T-cell (primary cell): Measurements from ENCODE around the gene MTA1. TPM values are rescaled to one million over a fixed set of nuclear protein-coding genes. Genes with fewer than 3 reads are reported as not detected.

Experiments used
- ATAC-seq, 4 experiments: fragments of 200-7000 bp in 3 of 4; fragments of 150-1000 bp in 1 of 4; cut with Tn5 transposase; replicated peaks in 1 of 4; 1 replicate in 3 of 4; 2 replicates in 1 of 4; pipeline ENCODE4 v1.10.0; 2021; ENCODE audit warnings: moderate library complexity in 3 of 4, mild to moderate bottlenecking in 2 of 4, moderate number of reproducible peaks in 1 of 4
- CTCF ChIA-PET, 2 donors: fragments of 300-600 bp; sonication (Branson Sonifier 250); formaldehyde crosslinking; loops; one replicate each; lab custom pipeline; 2022; ENCODE audit warnings: antibody characterized with exemption in 2 of 2; lab: Charles Lee
- POLR2A ChIA-PET, 2 donors: fragments of 300-600 bp; sonication (Branson Sonifier 250); formaldehyde crosslinking; loops; one replicate each; lab custom pipeline; 2022; ENCODE audit warnings: antibody characterized with exemption in 2 of 2; lab: Charles Lee
- DNase-seq, 35 experiments: peaks; one replicate each; pipeline versions ENCODE4 v3.0.0 to v3.0.0-alpha.2; 2013 to 2023
- H3K27ac ChIP-seq: one replicate; pipeline ENCODE4 v1.5.1; 2013; ENCODE audit warnings: low read length
- H3K27me3 ChIP-seq, 2 experiments: replicated peaks in 1 of 2; 1 replicate in 1 of 2; 2 replicates in 1 of 2; pipeline versions ENCODE4 v1.6.1 to v1.7.0; 2013; ENCODE audit warnings: low read length in 1 of 2, mixed read lengths in 1 of 2; ENCODE audit not compliant: control insufficient read depth in 2 of 2, insufficient read depth in 2 of 2; ENCODE audit errors: extremely low read depth in 1 of 2
- H3K36me3 ChIP-seq, 2 donors: 1 replicate in 1 of 2; 2 replicates in 1 of 2; pipeline versions ENCODE4 v1.6.1 to v1.7.0; 2013; ENCODE audit warnings: low read length in 1 of 2; ENCODE audit not compliant: control insufficient read depth in 2 of 2, insufficient read depth in 1 of 2; ENCODE audit errors: extremely low read depth in 1 of 2
- H3K4me1 ChIP-seq, 2 experiments: 1 replicate in 1 of 2; 2 replicates in 1 of 2; pipeline versions ENCODE4 v1.6.1 to v1.7.0; 2013; ENCODE audit warnings: low read length in 2 of 2, mixed read lengths in 1 of 2; ENCODE audit not compliant: insufficient read depth in 2 of 2, control insufficient read depth in 1 of 2; ENCODE audit errors: extremely low read depth in 1 of 2
- H3K4me3 ChIP-seq, 2 donors: 1 replicate in 1 of 2; 2 replicates in 1 of 2; pipeline versions ENCODE4 v1.5.1 to v1.7.0; 2013; ENCODE audit warnings: mild to moderate bottlenecking in 2 of 2, low read length in 1 of 2, moderate library complexity in 1 of 2; ENCODE audit not compliant: control insufficient read depth in 1 of 2; ENCODE audit errors: extremely low read depth in 1 of 2
- H3K9me3 ChIP-seq: 2 replicates; pipeline ENCODE4 v1.7.0; 2013
- H3K27ac Mint-ChIP-seq, 2 donors: one replicate each; pipeline ENCODE4 v1.8.0; 2020 to 2021; ENCODE audit warnings: mild to moderate bottlenecking in 2 of 2, mixed read lengths in 2 of 2
- H3K27me3 Mint-ChIP-seq, 2 donors: one replicate each; pipeline ENCODE4 v1.8.0; 2021 to 2022; ENCODE audit warnings: mixed read lengths in 2 of 2
- H3K36me3 Mint-ChIP-seq: one replicate; pipeline ENCODE4 v1.8.0; 2021; ENCODE audit warnings: mixed read lengths
- H3K4me1 Mint-ChIP-seq, 3 donors: one replicate each; pipeline ENCODE4 v1.8.0; 2020 to 2022; ENCODE audit warnings: mixed read lengths in 3 of 3, mild to moderate bottlenecking in 1 of 3
- H3K4me3 Mint-ChIP-seq, 3 donors: one replicate each; pipeline ENCODE4 v1.8.0; 2020 to 2022; ENCODE audit warnings: mild to moderate bottlenecking in 3 of 3, mixed read lengths in 3 of 3, moderate library complexity in 3 of 3
- H3K9me3 Mint-ChIP-seq, 3 donors: one replicate each; pipeline ENCODE4 v1.8.0; 2020 to 2022; ENCODE audit warnings: mixed read lengths in 3 of 3
- WGBS: methylation state at CpG from one replicate; pipeline ENCODE4 v1.1.5; 2013; ENCODE audit warnings: missing lambda C conversion rate; ENCODE audit not compliant: insufficient coverage; 5-methylcytosine and 5-hydroxymethylcytosine counted together
- total RNA-seq, 35 experiments: library from RNA in 6 of 35; stranded (reverse) in 6 of 35; fragments of 120-200 nt in 1 of 35; gene quantifications; one replicate each; pipeline versions ENCODE4 v1.2.1 to v1.2.4 and lab custom pipeline; 2013 to 2026

Gene MTA1
- total RNA-seq, 5 donors from 2014 or later (not counting 1 experiment from before 2014, with no cell fraction given) = 111 to 152 (median 141) TPM

DNA sequence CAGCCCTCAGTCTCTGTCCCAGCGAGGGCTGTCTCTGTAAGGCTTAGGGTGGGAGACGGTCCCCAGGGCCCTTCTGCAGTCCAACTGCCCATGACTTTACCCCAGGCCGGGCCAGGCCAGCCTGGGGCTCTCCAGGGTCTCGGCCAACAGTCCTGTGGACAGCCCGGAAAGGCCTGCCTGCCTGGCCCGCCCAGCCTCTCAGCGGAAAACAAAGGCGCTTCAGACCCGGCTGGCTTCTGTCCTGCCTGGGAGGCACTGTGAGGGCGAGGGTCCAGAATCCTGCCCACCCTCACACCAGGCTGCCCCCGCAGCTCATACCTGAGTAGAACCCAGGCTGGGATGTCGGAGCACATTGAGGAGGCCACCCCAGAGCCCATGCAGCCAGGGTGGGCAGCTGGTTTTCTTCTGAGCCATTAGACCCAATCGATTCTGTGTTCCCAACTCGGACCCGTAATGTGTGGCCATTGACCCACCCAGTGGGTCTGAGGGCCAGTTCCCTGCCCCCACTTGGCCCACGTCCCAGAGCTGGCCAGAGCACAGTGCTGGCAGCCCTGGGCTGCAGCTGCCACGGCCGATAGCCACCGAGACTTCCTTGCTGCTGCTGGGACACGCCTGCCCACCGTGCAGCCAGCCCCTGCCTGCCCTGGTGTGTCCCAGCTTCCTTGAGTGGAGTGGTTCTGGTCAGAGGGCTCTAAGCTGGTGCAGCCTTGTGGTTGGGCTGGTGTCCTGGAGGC is 56.6 kb downstream of the MTA1 start:
- Histone ChIP-seq H3K9me3 (no peaks in the 10 kb centered on the region), H3K4me1 (peaks cover 26 to 82% of the 10 kb centered on the region in 2 experiments), H3K27ac (no peak overlapping the region), H3K4me3 (peak overlapping the region in 1 of 2 donors; percentile 35), H3K36me3 (peaks cover 0 to under 1% of the 10 kb centered on the region in 2 donors), H3K27me3 (peaks cover 0 to 55% of the 10 kb centered on the region in 2 experiments)
- ChIA-PET CTCF (no interaction called here), POLR2A (no interaction called here)
- no peak for ATAC-seq
- WGBS = 58% methylated on average over 21 of the region's 21 CpGs
- H3K27me3 Mint-ChIP-seq = peaks cover 0 to 3% of the 10 kb centered on the region in 2 donors
- H3K4me3 Mint-ChIP-seq = peak overlapping the region; percentile 28 to 75 (median 62)
- H3K4me1 Mint-ChIP-seq = peaks cover 25 to 35% (median 28%) of the 10 kb centered on the region in 3 donors
- no peak for DNase-seq
- no peak overlapping the region for H3K27ac Mint-ChIP-seq
- no peaks in the 10 kb centered on the region for H3K9me3 Mint-ChIP-seq
- no peaks in the 10 kb centered on the region for H3K36me3 Mint-ChIP-seq

DNA sequence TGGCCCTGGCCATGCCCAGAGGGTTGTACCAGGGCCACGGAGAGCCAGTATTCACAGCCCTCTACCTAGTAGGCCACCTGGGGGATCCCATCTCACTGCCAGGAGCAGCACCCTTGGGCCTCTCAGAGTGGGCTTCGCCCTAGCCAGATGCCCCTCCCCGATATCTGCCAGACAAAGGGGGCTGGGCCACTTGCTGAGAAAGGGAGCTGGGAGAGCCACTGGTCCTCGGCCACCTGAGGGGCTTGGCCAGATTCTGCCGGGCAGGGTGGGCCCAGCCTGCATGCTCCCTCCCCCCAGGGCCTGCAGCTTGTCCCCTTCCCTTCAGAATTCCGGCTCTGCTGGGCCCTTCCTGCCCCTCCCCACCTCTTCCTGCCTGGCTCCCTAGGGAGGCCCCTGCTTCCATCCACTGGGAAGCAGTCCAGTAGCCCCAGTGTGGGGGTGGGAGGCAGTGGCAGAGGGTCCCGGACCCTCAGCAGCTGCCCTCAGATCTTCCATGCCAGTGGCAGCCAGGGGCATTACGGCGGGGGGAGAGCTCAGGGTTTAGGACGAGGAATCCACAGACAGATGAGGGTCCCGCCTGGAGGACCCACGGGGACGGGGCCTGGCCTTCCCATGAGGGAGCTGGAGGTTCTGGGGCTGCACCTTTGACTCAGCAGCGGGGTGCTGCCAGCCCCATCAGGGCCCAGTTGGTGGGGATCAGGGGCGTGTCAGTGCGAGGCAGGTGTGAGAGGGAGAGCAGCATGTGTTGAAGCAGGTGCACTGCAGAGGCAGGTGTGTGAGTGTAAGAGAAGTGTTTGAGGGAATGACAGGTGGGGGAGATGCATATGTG is 57.4 kb downstream of the MTA1 start:
- no peaks in the 10 kb centered on the region for H3K36me3 ChIP-seq
- H3K9me3 ChIP-seq = no peaks in the 10 kb centered on the region
- peak overlapping the region; percentile 12 for H3K27ac ChIP-seq
- no peaks in the 10 kb centered on the region for H3K9me3 Mint-ChIP-seq
- H3K4me1 ChIP-seq = peaks cover 26 to 89% of the 10 kb centered on the region in 2 experiments
- peak overlapping the region in 2 of 3 donors; percentile 24 to 75 for H3K4me3 Mint-ChIP-seq
- ATAC-seq (no peak), DNase-seq (peak in 2 of 35 experiments; percentile 11 to 25)
- ChIA-PET CTCF (interaction anchor here in 1 of 2 donors (1.7 kb wide), 1 partner anchor 12 kb away, joined by 7 read pairs; no protein-coding TSS in a partner anchor), POLR2A (no interaction called here)
- H3K27me3 ChIP-seq = peaks cover 0 to 52% of the 10 kb centered on the region in 2 experiments
- peak overlapping the region; percentile 61 to 66 for H3K27ac Mint-ChIP-seq
- no peaks in the 10 kb centered on the region for H3K36me3 Mint-ChIP-seq
- 53% methylated on average over 11 of the region's 16 CpGs for WGBS
- peaks cover 0 to 3% of the 10 kb centered on the region in 2 donors for H3K27me3 Mint-ChIP-seq
- H3K4me1 Mint-ChIP-seq = peaks cover 29 to 40% (median 33%) of the 10 kb centered on the region in 3 donors
- no peak overlapping the region for H3K4me3 ChIP-seq

DNA sequence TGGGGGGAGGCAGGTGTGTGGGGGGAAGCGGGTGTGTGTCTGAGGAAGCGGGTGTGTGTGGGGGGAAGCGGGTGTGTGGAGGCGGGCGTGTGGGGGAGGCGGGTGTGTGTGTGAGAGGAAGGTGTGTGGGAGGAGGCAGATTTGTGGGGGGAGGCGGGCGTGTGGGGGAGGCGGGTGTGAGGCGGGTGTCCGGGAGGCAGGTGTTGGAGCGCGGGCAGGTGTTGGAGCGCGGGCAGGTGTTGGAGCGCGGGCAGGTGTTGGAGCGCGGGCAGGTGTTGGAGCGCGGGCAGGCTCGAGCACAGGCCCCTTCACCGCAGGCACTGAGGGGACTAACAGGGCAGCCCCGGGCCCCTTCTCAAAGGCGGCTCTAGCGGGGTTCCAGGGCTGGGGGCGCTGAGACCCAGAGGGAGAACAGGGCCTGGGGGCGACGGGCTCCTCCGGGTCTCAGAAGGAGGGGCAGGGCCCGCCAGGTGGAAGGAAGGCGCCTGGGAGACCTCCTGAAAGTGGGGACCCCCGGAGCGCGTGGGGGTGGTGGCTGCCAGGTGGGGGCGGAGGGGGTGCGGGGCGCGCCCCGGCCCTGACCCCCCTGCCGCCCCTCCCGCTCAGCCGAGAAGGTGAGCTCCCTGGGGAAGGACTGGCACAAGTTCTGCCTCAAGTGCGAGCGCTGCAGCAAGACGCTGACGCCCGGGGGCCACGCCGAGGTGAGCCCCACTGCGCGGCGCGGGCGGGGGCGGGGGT is 58.2 kb downstream of the MTA1 start:
- Histone ChIP-seq H3K36me3 (no peaks in the 10 kb centered on the region), H3K27ac (peak overlapping the region; percentile 54), H3K9me3 (no peaks in the 10 kb centered on the region), H3K4me3 (no peak overlapping the region), H3K27me3 (peaks cover 0 to 45% of the 10 kb centered on the region in 2 experiments), H3K4me1 (peaks cover 32 to 93% of the 10 kb centered on the region in 2 experiments)
- peak in 2 of 4 experiments; percentile 10 to 11 for ATAC-seq
- 8% methylated on average over 39 of the region's 56 CpGs for WGBS
- H3K4me1 Mint-ChIP-seq = peaks cover 35 to 48% (median 40%) of the 10 kb centered on the region in 3 donors
- ChIA-PET CTCF (interaction anchor here in 1 of 2 donors (1.7 kb wide), 1 partner anchor 12 kb away, joined by 7 read pairs; no protein-coding TSS in a partner anchor), POLR2A (no interaction called here)
- peak overlapping the region; percentile 16 to 61 for H3K27ac Mint-ChIP-seq
- H3K4me3 Mint-ChIP-seq = peak overlapping the region in 1 of 3 donors; percentile 75
- H3K36me3 Mint-ChIP-seq = no peaks in the 10 kb centered on the region
- peaks cover 0 to 3% of the 10 kb centered on the region in 2 donors for H3K27me3 Mint-ChIP-seq
- no peaks in the 10 kb centered on the region for H3K9me3 Mint-ChIP-seq
- peak in 33 of 35 experiments; percentile 43 to 88 (median 78) for DNase-seq

DNA sequence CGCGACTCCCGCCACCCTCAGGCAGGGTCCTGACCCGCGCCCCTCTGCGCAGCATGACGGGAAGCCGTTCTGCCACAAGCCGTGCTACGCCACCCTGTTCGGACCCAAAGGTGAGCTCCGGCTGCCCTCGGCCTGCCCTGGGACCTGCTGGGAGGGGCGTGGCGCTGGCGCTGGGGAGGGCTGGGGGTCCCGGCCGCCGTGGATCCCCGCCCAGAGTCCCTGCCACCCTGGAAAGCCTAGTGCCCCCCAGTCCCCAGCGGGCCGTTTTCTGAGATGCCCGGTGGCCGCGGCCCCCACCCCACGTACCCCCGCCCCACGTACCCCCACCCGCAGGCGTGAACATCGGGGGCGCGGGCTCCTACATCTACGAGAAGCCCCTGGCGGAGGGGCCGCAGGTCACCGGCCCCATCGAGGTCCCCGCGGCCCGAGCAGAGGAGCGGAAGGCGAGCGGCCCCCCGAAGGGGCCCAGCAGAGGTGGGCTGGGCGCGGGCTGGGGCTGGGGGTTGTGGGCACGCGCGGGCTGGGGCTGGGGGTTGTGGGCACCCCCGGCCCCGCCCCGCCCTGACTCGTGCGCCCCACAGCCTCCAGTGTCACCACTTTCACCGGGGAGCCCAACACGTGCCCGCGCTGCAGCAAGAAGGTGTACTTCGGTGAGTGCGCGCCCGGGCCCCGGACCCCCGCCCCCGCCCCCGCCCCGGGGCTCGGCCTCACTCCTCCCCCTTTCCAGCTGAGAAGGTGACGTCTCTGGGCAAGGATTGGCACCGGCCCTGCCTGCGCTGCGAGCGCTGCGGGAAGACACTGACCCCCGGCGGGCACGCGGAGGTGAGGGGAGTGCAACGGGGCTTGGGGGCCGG is 59.0 kb downstream of the MTA1 start:
- H3K36me3 ChIP-seq = no peaks in the 10 kb centered on the region
- peaks cover 31 to 93% of the 10 kb centered on the region in 2 experiments for H3K4me1 ChIP-seq
- H3K9me3 ChIP-seq = no peaks in the 10 kb centered on the region
- peak in 24 of 35 experiments; percentile 13 to 67 (median 48) for DNase-seq
- Mint-ChIP-seq H3K27ac (no peak overlapping the region), H3K4me3 (peak overlapping the region in 1 of 3 donors; percentile 79), H3K27me3 (peaks cover 0 to 3% of the 10 kb centered on the region in 2 donors), H3K9me3 (no peaks in the 10 kb centered on the region), H3K4me1 (peaks cover 35 to 53% (median 43%) of the 10 kb centered on the region in 3 donors), H3K36me3 (no peaks in the 10 kb centered on the region)
- H3K27ac ChIP-seq = no peak overlapping the region
- peaks cover 0 to 37% of the 10 kb centered on the region in 2 experiments for H3K27me3 ChIP-seq
- WGBS = 38% methylated on average over 46 of the region's 81 CpGs
- no peak for ATAC-seq
- CTCF ChIA-PET = interaction anchor here (0.6 to 1.7 kb wide), 4 partner anchors 11 to 233 kb away, joined by 3 to 7 read pairs (median 4); no protein-coding TSS in a partner anchor
- no peak overlapping the region for H3K4me3 ChIP-seq
- POLR2A ChIA-PET = no interaction called here

DNA sequence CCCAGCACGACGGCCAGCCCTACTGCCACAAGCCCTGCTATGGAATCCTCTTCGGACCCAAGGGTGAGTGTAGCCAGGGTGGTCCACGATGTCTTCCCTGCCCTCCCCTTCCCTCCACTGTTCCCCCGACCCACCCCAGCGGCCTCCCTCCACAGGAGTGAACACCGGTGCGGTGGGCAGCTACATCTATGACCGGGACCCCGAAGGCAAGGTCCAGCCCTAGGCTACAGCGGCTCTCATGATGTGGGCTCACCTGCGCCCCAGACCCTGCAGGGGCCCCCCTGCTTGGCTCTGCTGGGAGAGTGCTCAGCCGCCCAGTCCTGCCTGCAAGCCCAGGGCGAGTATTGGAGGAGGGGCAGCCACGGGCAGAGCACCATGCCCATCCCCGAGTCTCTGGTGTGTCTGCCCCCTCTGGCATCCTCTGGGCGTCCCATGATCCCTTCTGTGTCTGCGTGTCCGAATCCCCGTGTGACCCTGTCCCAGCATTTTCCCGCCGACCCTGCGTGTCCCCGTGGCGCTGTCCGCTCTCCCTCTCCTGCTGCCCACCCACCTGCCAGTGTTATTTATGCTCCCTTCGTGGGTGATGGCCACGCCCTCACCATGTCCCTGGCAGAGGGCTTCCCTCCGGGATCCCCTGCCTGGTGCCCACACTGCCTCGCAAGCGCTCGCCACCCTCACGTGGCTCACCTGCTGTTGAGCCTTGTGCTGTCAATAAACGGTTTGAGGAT is 60.0 kb downstream of the MTA1 start:
- no peak overlapping the region for H3K4me3 ChIP-seq
- Mint-ChIP-seq H3K27me3 (peaks cover 0 to 3% of the 10 kb centered on the region in 2 donors), H3K4me3 (peak overlapping the region in 2 of 3 donors; percentile 45 to 79), H3K4me1 (peaks cover 42 to 58% (median 51%) of the 10 kb centered on the region in 3 donors), H3K36me3 (no peaks in the 10 kb centered on the region), H3K27ac (peak overlapping the region; percentile 70 to 77), H3K9me3 (no peaks in the 10 kb centered on the region)
- ATAC-seq (no peak), DNase-seq (peak in 4 of 35 experiments; percentile 18 to 53 (median 26))
- no peak overlapping the region for H3K27ac ChIP-seq
- ChIA-PET POLR2A (no interaction called here), CTCF (interaction anchor here in 1 of 2 donors (0.6 to 1.4 kb wide), 3 partner anchors 10 to 234 kb away, joined by 3 to 5 read pairs (median 3); no protein-coding TSS in a partner anchor)
- H3K27me3 ChIP-seq = peaks cover 0 to 31% of the 10 kb centered on the region in 2 experiments
- H3K36me3 ChIP-seq = no peaks in the 10 kb centered on the region
- WGBS = 49% methylated on average over 31 of the region's 34 CpGs
- H3K9me3 ChIP-seq = no peaks in the 10 kb centered on the region
- peaks cover 35 to 97% of the 10 kb centered on the region in 2 experiments for H3K4me1 ChIP-seq
